Upper lobe of left lung (tissue), 6 donors: ENCODE measurements around the gene CNN2. TPM values are rescaled to one million over a fixed set of nuclear protein-coding genes. Genes with fewer than 3 reads are reported as not detected.

Experiments used
- ATAC-seq, 2 donors: fragments of 200-7000 bp; cut with Tn5 transposase; one replicate each; pipeline ENCODE4 v1.9.1; 2022; ENCODE audit warnings: mild to moderate bottlenecking in 2 of 2, moderate library complexity in 2 of 2; ENCODE audit not compliant: low FRiP score in 2 of 2
- DNase-seq, 2 donors: peaks; one replicate each; pipeline ENCODE4 v3.0.0-alpha.2; 2019 to 2020
- H3K27ac ChIP-seq, 4 donors: fragments of 200-600 bp; sonication (generic); one replicate each; pipeline ENCODE4 v1.5.1; 2016 to 2019
- H3K27me3 ChIP-seq, 4 donors: fragments of 200-600 bp; sonication (generic); one replicate each; pipeline ENCODE4 v1.5.1; 2017 to 2019
- H3K36me3 ChIP-seq, 4 donors: fragments of 200-600 bp; sonication (generic); one replicate each; pipeline ENCODE4 v1.5.1; 2016 to 2019
- H3K4me1 ChIP-seq, 4 donors: fragments of 200-600 bp; sonication (generic); one replicate each; pipeline ENCODE4 v1.5.1; 2018 to 2019
- H3K4me3 ChIP-seq, 4 donors: fragments of 200-600 bp; sonication (generic); one replicate each; pipeline ENCODE4 v1.5.1; 2017 to 2019; ENCODE audit warnings: mild to moderate bottlenecking in 2 of 4, moderate library complexity in 1 of 4
- H3K9me3 ChIP-seq, 4 donors: fragments of 200-600 bp; sonication (generic); one replicate each; pipeline ENCODE4 v1.5.1; 2018 to 2019
- EP300 ChIP-seq, 4 donors: sonication (generic); formaldehyde crosslinking; IDR thresholded peaks; one replicate each; pipeline ENCODE4 v1.5.1; 2017; ENCODE audit warnings: antibody characterized with exemption in 4 of 4, control low read depth in 2 of 4
- POLR2A ChIP-seq, 4 donors: fragments of 450-650 bp; IDR thresholded peaks; one replicate each; pipeline ENCODE4 v1.5.1; 2016 to 2017; ENCODE audit warnings: antibody characterized with exemption in 4 of 4, mild to moderate bottlenecking in 2 of 4
- POLR2AphosphoS5 ChIP-seq, 2 donors: sonication (generic); formaldehyde crosslinking; IDR thresholded peaks; one replicate each; pipeline ENCODE4 v1.5.1; 2017; ENCODE audit warnings: antibody characterized with exemption in 2 of 2
- WGBS, 2 donors: methylation state at CpG; one replicate each; pipeline ENCODE4 v1.1.5; 2017 to 2018; 5-methylcytosine and 5-hydroxymethylcytosine counted together
- total RNA-seq, 6 donors: library from RNA; depleted of rRNA in 4 of 6; stranded (reverse); fragments of >200 nt in 4 of 6; gene quantifications; one replicate each; pipeline versions ENCODE4 v1.1.0 to v1.2.1, GENCODE V29; 2016 to 2021
- TF ChIP-seq, protein P1 (sequence below), 6 experiments: fragments of 450-650 bp in 4 of 6; fragments of 200-600 bp in 2 of 6; sonication (generic) in 2 of 6; IDR thresholded peaks; one replicate each; pipeline ENCODE4 v1.5.1; 2016 to 2019; ENCODE audit warnings: antibody characterized with exemption in 6 of 6
- donor health status: DM: no; HTN: no; CAD: no; lungs with moderate emphysema.
- donor health status: DM: no; HTN: yes; CAD: no; lungs with severe emphysema.

The CNN2 gene
- total RNA-seq, 6 donors from 2014 or later = 98.1 to 262 (median 164) TPM

DNA sequence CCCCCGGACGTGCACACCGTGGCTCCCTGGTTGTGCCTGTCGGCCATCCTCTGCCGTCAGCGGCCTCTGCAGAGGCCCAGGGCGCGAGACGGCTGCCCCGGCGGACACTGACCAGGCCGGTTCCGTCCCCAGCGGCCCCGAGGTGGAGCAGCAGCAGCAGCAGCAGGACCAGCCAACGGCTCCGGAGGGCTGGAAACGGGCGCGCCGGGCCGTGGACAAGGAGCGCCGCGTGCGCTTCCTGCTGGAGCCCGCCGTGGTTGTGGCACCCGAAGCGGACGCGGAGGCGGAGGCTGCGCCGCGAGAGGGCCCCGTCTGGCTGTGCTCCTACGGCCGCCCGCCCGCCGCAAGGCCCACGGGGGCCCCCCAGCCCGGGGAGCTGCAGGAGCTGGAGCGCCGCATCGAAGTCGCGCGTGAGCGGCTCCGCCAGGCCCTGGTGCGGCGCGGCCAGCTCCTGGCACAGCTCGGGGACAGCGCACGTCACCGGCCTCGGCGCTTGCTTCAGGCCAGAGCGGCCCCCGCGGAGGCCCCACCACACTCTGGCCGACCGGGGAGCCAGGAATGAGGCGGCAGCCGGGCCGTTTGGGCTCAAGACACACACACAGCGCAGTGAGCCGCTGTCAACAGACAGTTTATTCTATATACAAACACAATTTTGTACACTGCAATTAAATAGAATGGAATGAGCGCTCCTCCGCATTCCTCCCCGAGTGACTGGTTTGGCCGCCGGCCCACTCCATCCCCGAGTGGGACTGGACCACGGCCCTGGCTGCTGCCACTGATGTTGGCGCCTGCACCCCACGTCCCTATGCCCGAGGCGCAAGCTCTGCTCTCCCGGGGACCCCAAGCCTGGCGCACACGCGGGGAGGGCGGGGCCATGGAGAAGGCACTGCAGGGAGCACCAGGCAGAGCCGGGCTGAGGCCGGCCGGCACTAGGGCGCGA lies 17.1 kb upstream of the CNN2 start:
- Histone ChIP-seq H3K4me1 (peaks cover 0 to 4% (median 3%) of the 10 kb centered on the region in 4 donors), H3K9me3 (no peaks in the 10 kb centered on the region), H3K27ac (peak overlapping the region; percentile 17 to 54 (median 24)), H3K36me3 (peaks cover 13 to 69% (median 58%) of the 10 kb centered on the region in 4 donors), H3K4me3 (peak overlapping the region in 1 of 4 donors; percentile 10), H3K27me3 (no peaks in the 10 kb centered on the region)
- peak in 1 of 2 donors; percentile 17 for TF ChIP-seq POLR2AphosphoS5 (IDR thresholded peaks at IDR 0.05)
- TF ChIP-seq, protein P1, sequence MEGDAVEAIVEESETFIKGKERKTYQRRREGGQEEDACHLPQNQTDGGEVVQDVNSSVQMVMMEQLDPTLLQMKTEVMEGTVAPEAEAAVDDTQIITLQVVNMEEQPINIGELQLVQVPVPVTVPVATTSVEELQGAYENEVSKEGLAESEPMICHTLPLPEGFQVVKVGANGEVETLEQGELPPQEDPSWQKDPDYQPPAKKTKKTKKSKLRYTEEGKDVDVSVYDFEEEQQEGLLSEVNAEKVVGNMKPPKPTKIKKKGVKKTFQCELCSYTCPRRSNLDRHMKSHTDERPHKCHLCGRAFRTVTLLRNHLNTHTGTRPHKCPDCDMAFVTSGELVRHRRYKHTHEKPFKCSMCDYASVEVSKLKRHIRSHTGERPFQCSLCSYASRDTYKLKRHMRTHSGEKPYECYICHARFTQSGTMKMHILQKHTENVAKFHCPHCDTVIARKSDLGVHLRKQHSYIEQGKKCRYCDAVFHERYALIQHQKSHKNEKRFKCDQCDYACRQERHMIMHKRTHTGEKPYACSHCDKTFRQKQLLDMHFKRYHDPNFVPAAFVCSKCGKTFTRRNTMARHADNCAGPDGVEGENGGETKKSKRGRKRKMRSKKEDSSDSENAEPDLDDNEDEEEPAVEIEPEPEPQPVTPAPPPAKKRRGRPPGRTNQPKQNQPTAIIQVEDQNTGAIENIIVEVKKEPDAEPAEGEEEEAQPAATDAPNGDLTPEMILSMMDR (IDR thresholded peaks at IDR 0.05) = no peak
- WGBS, 2 donors = 84 to 85% methylated on average over 43 to 83 of the region's 92 CpGs
- DNase-seq (peak in 1 of 2 donors; percentile 89), ATAC-seq (peak in 1 of 2 donors; percentile 59)

DNA sequence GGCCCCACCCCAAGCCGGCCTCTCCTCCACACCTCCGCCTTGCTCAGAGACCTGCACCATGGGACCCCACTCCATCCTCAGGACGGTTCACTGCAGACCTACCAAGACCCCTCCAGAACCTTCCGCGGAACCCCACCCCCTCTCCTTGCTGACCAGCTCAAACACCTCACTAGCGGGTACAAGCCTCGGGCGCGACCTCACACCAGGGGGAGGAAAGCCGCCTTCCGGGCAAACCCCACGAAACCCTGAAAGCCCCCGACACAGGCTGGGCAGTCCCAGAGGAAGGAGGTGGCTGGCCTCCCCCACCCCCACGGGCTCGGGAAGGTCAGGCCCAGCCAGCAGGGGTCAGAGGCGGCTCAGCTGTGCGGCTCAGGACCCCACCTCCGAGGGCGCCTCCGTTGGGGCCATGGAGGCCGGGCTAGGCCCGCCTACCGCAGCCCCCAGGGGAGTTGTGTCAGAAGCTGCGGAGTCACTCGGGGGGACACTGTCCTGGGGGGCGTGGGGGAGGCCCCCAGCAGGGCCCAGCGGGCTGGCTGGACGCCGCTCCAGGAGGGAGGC lies 16.3 kb upstream of the CNN2 start:
- Histone ChIP-seq H3K27ac (peak overlapping the region; percentile 17 to 30 (median 18)), H3K4me3 (no peak overlapping the region), H3K4me1 (peaks cover 3 to 6% (median 4%) of the 10 kb centered on the region in 4 donors), H3K36me3 (peaks cover 13 to 75% (median 61%) of the 10 kb centered on the region in 4 donors), H3K27me3 (no peaks in the 10 kb centered on the region), H3K9me3 (no peaks in the 10 kb centered on the region)
- ATAC-seq = peak in 1 of 2 donors; percentile 12
- peak in 1 of 2 donors; percentile 79 for DNase-seq
- WGBS, 2 donors = 53 to 91% methylated on average over 3 to 20 of the region's 29 CpGs
- TF ChIP-seq POLR2AphosphoS5 (IDR thresholded peaks at IDR 0.05) (no peak), POLR2A (IDR thresholded peaks at IDR 0.05) (no peak), EP300 (IDR thresholded peaks at IDR 0.05) (no peak)
- TF ChIP-seq, protein P1 (IDR thresholded peaks at IDR 0.05) = no peak

DNA sequence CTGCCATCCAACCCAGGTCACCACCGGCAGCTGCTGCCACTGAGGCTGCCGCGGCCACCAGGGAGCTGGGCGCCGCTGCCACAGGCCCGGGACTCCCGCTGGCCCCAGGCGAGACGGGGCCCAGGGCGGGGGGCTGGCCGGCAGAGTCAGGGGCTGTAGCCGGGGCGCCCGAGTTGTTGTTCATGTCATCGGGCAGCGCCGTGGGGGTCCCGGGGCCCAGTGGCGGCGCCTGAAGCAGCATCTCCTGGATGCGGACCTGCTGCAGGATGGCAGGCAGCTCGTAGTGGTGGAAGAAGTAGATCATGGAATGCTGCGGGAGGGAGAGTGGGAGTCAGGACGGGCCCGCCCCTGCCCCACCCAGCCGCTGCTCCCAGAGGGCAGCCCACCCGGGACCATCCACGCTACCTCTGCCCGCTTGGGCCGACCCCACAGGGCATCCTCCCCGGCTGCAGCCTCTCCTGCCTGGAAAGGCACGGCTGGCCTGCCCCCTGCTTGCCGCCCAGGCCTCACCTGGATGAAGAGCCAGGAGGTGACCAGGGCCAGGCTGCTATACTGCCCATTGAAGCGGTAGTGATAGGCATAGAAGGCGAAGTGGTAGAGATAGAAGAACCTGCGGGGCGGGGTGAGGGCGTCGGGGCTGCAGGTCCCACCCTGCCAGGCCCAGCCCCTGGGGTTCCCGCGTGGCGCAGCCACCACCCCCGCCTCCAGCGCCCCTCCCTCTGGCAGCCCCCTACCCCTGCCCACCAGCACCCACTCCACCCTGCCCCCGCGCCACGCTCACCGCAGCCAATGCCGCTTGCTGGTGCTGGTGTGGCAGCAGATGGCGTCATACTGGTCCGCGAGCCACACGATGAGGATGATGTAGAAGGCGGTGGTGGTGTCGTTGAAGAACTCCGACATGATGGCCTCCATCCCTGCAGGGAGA lies 15.6 kb upstream of the CNN2 start:
- Histone ChIP-seq H3K36me3 (peaks cover 13 to 76% (median 62%) of the 10 kb centered on the region in 4 donors), H3K27me3 (no peaks in the 10 kb centered on the region), H3K27ac (peak overlapping the region in 1 of 4 donors; percentile 7), H3K9me3 (no peaks in the 10 kb centered on the region), H3K4me1 (peaks cover 6 to 14% (median 9%) of the 10 kb centered on the region in 4 donors), H3K4me3 (no peak overlapping the region)
- TF ChIP-seq POLR2AphosphoS5 (IDR thresholded peaks at IDR 0.05) (no peak), POLR2A (IDR thresholded peaks at IDR 0.05) (no peak), EP300 (IDR thresholded peaks at IDR 0.05) (no peak)
- TF ChIP-seq, protein P1 (IDR thresholded peaks at IDR 0.05) = no peak
- ATAC-seq (no peak), DNase-seq (peak in 1 of 2 donors; percentile 82)
- 93 to 94% methylated on average over 41 to 54 of the region's 56 CpGs for WGBS, 2 donors

DNA sequence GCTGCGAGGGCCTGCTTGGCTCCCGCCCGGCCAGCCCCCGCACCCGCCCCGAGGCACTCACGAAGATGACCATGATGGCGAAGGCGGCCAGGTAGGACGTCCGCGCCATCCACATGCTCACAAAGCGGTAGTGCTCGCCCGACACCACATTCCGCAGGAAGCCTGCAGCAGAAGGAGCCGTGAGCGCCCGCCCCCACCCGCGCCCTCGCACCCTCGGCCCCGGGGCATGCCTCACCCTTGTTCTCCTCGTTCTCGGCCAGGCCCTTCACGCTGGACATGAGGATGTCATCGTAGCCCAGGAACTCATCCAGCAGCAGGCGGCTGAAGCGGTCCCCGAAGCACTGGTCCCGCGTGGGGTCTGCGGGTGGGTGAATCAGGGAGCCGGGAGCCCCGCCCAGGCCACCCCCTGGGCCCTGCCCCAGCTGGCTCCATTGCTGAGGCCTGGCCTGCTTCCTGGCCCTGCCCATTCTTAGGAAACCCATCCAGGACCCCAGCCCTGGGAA lies 14.5 kb upstream of the CNN2 start:
- Histone ChIP-seq H3K9me3 (no peaks in the 10 kb centered on the region), H3K36me3 (peaks cover 13 to 76% (median 62%) of the 10 kb centered on the region in 4 donors), H3K4me1 (peaks cover 15 to 24% (median 19%) of the 10 kb centered on the region in 4 donors), H3K27me3 (no peaks in the 10 kb centered on the region), H3K4me3 (no peak overlapping the region), H3K27ac (no peak overlapping the region)
- no peak for ATAC-seq
- DNase-seq = peak in 1 of 2 donors; percentile 83
- 97 to 98% methylated on average over 22 to 31 of the region's 36 CpGs for WGBS, 2 donors
- TF ChIP-seq POLR2A (IDR thresholded peaks at IDR 0.05) (no peak), POLR2AphosphoS5 (IDR thresholded peaks at IDR 0.05) (no peak), EP300 (IDR thresholded peaks at IDR 0.05) (no peak)
- TF ChIP-seq, protein P1 (IDR thresholded peaks at IDR 0.05) = no peak
